Epithelial cell of esophagus (primary cell): ENCODE data around the gene CCL27.

Experiments
- DNase-seq: peaks from one replicate; pipeline ENCODE4 v3.0.0; 2010; ENCODE audit warnings: low read depth
- H3K4me3 ChIP-seq: 2 replicates; pipeline ENCODE4 v1.5.1; 2011; ENCODE audit warnings: mild to moderate bottlenecking, low read length, control low read depth
- TF ChIP-seq, protein P1 (sequence below): IDR thresholded peaks from 2 replicates; pipeline ENCODE4 v1.5.1; 2011; ENCODE audit warnings: low read depth, mild to moderate bottlenecking, low read length, control low read depth, inconsistent platforms; ENCODE audit not compliant: insufficient read depth; ENCODE audit errors: missing control alignments

The CCL27 gene

GRCh38 chr9:34658461-34658860, 4.0 kb downstream of the CCL27 start:
- no peak overlapping the region for H3K4me3 ChIP-seq
- TF ChIP-seq, protein P1, sequence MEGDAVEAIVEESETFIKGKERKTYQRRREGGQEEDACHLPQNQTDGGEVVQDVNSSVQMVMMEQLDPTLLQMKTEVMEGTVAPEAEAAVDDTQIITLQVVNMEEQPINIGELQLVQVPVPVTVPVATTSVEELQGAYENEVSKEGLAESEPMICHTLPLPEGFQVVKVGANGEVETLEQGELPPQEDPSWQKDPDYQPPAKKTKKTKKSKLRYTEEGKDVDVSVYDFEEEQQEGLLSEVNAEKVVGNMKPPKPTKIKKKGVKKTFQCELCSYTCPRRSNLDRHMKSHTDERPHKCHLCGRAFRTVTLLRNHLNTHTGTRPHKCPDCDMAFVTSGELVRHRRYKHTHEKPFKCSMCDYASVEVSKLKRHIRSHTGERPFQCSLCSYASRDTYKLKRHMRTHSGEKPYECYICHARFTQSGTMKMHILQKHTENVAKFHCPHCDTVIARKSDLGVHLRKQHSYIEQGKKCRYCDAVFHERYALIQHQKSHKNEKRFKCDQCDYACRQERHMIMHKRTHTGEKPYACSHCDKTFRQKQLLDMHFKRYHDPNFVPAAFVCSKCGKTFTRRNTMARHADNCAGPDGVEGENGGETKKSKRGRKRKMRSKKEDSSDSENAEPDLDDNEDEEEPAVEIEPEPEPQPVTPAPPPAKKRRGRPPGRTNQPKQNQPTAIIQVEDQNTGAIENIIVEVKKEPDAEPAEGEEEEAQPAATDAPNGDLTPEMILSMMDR: no peak

DNA sequence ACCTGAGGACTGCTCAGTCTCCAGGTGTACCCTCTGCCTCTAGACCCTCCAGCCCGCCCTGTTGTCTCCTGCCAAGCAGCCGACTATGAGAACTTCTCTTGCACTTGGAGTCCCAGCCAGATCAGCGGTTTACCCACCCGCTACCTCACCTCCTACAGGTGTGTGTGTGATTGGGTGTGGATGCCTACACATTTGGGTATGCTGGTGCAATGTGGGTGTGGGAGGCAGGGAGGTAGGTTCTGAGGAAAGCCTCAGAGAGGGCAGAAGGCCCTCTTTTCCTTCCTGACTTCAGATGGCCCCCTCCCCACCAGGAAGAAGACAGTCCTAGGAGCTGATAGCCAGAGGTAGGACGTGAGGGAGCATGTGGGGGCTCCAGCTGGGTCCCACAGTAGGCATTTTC, 5.5 kb downstream of the CCL27 start:
- no peak overlapping the region for H3K4me3 ChIP-seq
- no peak for DNase-seq
- TF ChIP-seq, protein P1: no peak

More at GRCh38 chr9:34658461-34658860, 4.0 kb downstream of the CCL27 start:
- no peak for DNase-seq

- no peak for DNase-seq
- TF ChIP-seq, protein P1: no peak
- no peak overlapping the region for H3K4me3 ChIP-seq
Measured at GRCh38 chr9:34655394-34655793, 7.1 kb downstream of the CCL27 start.

- no peak overlapping the region for H3K4me3 ChIP-seq
- DNase-seq: no peak
- TF ChIP-seq, protein P1: no peak
Measured at GRCh38 chr9:34654323-34655051, 8.0 kb downstream of the CCL27 start.

- H3K4me3 ChIP-seq: no peak overlapping the region
- no peak for DNase-seq
- TF ChIP-seq, protein P1: no peak
Measured at GRCh38 chr9:34653151-34654072, 9.0 kb downstream of the CCL27 start.

GRCh38 chr9:34652602-34653000, 9.9 kb downstream of the CCL27 start:
- no peak for DNase-seq
- TF ChIP-seq, protein P1: no peak
- no peak overlapping the region for H3K4me3 ChIP-seq
